GF-D8 (cell line): Measurements from ENCODE around the gene MYO7A.

Experiments
- DNase-seq: peaks from one replicate; lab custom pipeline; 2025; lab: John Stamatoyannopoulos, UW

MYO7A gene

DNA sequence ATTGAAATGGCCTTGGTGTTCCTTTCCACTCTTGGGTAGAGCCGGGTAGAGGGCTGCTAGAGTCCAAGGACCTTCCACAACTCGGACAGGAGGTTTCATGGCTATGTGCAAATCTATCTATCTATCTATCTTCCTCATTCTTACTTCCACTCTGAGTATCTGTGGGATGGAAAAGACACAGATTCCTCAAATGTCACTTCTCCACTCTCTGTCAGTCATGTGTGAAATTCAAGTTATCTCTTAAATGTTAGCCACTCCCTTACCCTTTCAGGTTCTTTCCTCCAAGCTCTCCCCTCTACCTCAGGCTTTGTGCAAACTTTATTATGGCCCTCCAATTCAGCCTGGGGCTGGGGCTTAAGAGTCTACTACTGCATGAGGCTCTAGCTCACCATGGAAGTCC, 89.1 kb downstream of the MYO7A start:
- DNase-seq: no peak

DNA sequence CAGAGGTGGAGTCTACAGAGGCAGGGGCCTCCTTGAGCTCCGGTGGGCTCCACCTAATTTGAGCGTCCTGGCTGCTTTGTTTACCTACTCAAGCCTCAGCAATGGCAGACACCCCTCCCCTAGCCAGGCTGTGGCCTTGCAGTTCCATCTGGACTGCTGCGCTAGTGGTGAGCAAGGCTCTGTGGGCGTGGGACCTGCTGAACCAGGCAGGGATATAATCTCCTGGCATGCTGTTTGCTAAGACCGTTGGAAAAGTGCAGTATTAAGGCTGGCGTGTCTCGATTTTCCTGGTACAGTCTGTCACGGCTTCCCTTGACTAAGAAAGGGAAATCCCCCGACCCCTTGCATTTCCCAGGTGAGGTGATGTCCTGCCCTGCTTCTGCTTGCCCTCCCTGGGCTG, 95.8 kb downstream of the MYO7A start:
- DNase-seq: no peak

DNA sequence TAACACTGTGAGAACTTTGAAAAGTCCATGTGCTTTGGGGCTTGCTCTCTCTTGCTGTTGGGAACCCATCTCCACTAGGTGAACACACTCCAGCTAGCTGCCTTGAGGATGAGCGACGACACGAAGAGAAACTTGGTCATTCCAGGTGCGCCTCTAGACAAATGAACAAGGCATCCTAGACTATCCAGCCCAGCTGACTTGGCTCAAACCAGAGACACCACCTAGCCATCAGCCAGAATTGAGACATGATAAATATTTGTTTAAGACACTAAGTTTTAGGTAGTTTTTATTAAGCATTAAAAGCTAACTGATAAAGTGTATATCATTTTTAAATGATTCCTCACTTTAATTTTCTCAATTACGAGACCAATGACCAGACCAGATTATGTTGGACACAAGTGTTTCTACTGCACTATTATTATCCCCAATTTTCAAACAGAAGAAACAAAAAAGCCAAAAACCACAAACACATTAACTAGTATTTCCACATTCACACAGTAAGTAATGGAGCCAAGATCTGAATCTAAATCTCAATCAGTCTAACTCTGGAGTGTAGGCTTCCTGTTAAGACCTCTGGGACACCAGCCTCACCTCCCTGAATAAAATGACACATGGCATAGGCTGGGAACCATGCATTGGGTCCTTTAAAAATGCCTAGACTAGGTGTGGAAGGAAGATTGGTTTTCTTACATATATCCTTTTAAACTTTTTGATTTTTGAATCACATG, 103.0 kb downstream of the MYO7A start:
- DNase-seq: no peak

DNA sequence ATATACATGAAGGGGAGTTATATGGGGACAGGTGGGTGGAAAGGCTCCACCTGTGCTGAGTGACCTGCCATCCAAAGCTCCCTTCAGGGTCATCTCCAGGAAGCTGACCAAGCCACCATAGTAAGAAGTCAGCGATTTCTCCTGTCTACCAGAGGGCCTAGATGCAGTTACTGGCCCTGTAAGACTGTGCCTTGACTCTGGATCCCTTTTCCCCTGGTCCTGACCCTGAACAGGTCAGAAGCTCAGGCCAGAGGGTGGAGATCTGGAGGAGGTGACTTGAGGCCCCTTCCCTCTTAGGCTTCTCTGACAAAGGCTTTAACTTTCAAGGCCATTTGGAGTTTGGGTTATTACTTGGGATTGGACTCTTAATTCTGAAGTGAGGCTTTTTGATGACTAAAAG, 103.8 kb downstream of the MYO7A start:
- DNase-seq: no peak

DNA sequence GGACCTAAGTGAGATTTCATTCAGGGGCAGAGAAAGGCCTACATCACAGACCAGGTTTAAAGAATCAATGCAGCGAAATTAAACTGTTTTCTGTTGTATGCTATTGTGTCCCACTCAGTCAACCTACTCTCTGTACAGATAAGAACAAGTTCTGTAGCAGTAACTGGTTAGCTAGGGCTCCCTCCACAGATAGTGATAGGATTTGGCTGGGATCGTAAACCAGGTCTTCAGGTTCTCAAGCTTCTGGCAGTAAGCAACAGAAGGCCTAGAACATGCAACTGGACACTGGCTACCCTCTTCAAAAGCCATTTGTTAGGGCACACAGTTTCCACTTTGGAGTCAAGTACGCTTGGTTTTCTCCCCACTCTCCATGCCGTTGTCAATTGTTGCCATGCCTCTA, 104.2 kb downstream of the MYO7A start:
- DNase-seq: no peak

DNA sequence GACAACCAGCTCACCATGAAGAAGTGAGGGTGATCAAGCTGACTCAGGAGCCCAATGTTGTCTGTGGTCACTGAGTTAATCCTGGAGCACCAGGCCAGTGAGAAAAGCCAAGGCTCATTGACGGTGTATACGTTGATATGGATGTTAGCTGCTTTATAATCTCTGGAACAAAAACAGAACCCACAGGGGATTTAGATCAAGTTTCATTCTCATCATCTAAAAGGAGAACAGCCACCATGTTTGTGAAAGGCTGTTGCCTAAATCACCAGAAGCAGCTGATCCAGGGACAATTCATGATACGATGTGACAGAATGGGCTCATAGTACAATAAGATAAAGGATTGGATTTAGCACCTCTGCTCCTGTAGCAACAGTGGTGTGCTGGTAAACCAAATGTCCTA, 105.0 kb downstream of the MYO7A start:
- no peak for DNase-seq

DNA sequence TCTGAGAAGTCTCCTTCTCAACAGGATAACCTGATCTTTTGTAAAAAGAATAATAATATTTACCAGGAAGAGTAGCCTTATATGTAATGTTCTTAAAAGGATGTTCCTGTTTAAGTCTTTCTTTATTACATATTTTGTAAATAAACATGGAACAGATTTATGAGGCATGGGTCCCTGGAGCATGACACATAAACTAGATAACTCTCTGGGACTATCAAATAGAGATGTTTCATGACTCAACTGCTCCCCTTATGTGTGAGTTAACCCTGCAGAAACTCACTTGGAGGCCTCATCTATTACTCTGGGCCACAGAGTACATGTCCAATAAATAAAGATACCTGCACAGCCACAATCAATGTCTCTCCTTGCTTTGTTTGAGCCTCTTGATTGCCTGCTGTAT, 108.9 kb downstream of the MYO7A start:
- no peak for DNase-seq

DNA sequence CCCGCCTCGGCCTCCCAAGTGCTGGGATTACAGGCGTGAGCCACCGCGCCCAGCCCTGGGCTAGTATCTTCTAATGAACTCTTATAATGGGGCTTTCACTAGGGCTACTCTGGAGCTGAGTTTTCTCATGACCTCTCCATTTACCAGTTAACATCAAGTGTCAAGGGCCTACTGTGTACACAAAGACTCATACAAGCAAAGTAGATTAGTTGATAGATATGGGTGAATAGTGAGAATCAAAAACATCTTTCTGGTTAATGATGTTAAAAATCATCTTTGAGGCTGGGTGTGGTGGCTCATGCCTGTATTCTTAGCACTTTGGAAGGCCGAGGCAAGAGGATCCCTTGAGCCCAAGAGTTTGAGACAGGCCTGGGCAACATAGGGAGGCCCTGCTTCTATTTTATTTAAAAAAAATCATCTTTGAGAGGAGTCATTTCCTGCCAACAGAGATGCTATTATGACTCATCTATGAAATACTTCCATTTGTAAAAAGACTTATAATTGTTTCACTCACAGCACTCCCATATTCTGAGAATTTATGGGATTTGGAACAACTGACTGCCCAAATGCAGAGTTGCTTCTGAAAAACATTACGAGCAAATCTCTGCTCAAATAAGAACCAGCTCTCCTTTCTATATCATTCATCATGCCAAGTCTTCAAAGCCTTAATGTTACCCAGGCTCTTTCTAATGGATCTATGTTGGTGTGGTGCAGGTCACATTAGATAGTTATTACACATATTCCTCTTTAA, 116.4 kb downstream of the MYO7A start:
- no peak for DNase-seq

DNA sequence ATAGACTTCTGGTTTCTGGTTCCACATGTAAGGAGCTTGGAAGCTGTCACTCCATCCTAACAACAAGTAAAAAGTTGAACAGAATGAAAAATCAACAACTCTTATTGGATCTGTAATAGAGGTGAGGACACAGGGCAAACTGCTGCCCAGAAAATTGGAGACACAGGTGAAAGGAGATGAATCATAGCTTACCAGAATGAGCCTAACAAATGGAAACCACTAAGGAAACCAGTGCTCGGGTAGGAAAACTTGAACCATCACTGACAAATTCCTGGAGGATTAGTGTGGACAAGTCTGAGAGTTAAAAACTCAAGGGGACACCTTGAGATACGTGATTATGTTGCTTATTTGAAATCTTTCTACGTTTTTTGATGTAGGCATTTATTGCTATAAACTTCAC, 121.4 kb downstream of the MYO7A start:
- DNase-seq: no peak

DNA sequence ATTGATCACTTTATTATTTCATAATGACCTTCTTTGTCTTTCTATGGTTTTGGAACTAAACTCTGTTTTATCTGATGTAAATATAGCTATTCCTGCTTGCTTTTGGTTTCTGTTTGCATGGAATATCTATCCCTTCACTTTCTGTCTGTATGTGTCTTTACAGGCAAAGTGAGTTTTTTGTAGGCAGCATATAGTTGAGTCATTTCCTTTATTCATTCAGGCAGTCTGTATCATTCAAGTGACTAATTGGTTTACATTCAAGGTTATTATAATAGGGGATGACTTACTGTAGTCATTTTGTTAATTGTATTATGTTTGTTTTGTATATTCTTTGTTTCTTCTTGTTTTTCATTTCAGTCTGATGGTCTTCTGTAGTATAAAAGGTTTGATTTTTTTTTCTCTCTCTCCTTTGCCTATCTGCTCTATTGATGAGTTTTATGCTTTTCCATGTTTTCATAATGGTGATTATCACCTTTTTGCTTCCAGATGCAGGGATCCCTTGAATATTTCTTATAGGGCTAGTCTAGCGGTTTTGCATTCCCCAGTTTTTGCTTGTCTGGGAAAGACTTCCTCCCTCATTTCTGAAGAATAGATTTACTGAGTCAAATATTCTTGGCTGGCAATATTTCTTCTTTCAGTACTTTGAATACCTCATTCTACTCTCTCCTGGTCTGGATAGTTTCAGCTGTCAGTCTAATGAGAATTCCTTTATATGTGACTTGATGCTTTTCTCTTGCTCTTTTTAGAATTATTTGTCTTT, 123.0 kb downstream of the MYO7A start:
- no peak for DNase-seq

DNA sequence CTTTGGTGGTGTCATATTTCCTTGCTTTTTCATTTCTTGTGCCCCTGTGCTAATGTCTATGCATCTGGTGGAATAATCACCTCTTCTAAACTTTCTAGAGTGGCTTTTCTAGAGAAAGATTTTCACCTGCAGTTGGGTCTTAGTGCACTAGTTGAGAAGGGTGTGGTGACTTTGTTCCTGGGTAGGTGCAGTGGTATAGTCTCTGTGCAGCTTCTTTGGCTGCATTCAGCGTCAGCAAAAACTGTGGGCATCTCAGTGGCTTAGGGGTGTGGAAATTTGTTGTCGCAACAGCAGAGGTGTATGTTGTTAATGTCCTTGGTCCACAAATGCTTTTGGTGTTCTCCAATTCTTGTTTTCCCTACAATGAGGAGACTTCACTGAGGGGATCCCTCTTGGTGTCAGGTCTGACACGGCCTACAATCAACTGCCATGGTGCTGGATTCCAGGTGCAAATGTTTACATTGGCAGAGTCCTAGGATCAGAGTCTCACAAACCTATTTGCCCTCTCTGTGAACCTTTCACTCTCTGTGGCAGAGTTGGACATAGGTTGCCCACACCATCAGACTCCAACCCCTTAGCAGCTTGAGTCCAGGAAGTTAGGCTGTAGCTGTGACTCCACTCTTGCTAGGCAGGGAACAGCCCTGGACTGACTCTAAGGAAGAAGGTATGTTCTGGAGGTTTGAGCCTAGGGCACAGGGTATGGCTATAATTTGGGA, 124.7 kb downstream of the MYO7A start:
- DNase-seq: no peak

DNA sequence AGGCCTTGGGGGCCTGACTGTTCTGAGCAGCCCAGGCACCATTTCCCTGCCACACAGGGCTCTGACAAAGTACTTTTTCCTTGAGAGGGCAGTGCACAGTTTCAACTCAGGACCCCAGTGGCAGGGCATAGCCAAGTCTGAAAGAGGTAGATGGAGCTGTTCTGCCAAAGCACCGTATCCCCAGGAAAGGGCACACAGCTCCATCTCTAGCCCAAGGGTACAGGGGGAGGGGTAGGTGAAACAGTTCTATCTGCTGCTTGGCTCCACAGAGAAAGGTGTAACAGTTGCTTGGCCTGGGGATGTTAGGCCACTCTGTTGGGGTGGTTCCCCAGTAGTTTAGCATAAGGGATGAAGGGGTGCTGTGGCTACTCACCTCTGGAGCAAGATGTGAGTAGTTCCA, 125.6 kb downstream of the MYO7A start:
- DNase-seq: no peak

DNA sequence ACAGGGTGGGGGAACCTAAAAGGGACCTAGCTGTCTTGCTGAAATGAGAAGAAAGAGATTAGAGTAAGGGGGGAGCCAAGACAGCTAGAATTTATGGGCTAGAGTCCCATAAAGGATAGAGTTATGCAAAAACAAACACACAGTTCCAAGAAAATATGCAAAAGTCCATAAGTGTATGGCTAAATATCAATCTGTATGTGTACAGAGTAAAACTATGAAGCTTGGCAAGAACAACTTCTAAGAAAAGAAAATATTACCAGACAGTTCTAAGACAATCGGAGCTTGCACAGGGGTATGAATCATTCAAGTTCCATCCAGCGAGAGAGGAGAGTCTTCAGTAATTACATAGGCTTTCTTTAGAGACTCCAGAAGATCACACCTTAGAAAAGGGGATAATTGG, 131.6 kb downstream of the MYO7A start:
- DNase-seq: no peak

DNA sequence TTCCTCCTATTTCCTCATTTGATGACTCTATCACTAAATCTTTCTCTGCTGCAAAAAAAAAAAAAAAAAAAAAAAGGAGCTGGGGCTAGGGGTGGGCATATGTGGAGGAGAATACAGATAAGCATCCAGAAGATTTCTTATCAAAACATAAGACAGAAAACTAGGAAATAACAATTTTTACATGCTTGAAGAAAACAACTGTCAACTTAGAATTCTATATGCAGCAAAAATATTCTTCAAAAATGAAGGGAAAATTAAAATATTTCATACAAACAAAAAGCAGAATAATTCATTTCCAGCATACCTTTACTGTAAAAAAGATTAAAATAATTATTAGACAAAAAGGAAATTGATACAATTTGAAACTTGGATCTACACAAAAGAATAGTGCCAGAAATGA, 134.8 kb downstream of the MYO7A start:
- DNase-seq: no peak
